ENCODE results near the gene TMEM44.

The TMEM44 gene

DNA sequence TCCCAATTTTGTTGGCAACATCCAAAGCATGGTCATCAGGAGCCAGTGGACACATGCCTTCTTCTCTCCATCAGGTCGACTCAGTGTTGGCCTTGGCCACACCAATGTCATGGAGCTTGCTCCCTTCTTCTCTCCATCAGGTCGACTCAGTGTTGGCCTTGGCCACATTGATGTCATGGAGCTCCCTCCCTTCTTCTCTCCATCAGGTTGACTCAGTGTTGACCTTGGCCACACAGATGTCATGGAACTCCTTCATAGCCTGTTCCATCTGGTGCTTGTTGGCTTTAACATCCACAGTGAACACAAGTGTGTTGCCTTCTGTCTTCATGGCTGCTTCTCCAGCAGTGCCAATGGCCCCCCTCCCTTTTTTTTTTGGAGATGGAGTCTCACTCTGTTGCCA lies 70.2 kb downstream of the TMEM44 start:
- no peak overlapping the region for H3K4me3 ChIP-seq (ENCODE audit: control insufficient read depth, low read depth, low read length)
- no peak for DNase-seq (ENCODE audit: low read depth)
- TF ChIP-seq, protein P1, sequence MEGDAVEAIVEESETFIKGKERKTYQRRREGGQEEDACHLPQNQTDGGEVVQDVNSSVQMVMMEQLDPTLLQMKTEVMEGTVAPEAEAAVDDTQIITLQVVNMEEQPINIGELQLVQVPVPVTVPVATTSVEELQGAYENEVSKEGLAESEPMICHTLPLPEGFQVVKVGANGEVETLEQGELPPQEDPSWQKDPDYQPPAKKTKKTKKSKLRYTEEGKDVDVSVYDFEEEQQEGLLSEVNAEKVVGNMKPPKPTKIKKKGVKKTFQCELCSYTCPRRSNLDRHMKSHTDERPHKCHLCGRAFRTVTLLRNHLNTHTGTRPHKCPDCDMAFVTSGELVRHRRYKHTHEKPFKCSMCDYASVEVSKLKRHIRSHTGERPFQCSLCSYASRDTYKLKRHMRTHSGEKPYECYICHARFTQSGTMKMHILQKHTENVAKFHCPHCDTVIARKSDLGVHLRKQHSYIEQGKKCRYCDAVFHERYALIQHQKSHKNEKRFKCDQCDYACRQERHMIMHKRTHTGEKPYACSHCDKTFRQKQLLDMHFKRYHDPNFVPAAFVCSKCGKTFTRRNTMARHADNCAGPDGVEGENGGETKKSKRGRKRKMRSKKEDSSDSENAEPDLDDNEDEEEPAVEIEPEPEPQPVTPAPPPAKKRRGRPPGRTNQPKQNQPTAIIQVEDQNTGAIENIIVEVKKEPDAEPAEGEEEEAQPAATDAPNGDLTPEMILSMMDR (IDR thresholded peaks at IDR 0.05; ENCODE audit: control insufficient read depth, insufficient read depth, low read depth, low read length, missing control alignments) = no peak

DNA sequence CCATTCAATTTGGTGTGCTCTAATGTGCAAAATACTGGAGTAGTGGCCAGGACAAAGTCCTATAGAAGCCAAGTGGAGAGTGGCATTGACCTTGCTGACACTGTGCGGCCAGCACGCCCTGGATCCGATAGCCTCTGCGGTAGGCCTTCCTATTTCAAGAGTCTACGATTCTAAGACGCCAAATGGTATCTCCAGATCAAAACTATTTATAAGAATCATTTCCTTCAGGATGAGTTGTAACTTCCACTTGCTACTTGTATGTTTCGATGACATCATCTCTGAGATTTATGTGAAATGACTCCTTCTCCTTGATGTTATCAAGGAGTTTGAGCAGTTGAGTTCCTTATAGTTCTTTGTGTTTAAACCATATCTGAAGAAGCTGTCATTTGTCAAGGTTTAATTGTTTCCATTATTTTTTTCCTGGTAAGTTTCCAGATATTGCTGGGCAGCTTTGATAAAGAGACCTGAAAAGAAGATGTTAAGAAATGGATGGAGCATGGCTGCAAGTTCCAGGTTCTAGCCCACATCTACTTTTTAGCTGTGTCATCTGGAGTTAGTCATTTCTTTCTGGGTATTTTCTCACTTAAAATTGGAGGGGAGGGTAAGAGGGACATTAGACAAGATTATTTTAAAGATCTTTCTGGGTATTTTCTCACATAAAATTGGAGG lies 71.8 kb downstream of the TMEM44 start:
- DNase-seq (ENCODE audit: low read depth) = no peak
- H3K4me3 ChIP-seq (ENCODE audit: control insufficient read depth, low read depth, low read length) = no peak overlapping the region
- TF ChIP-seq, protein P1 (IDR thresholded peaks at IDR 0.05; ENCODE audit: control insufficient read depth, insufficient read depth, low read depth, low read length, missing control alignments) = no peak

DNA sequence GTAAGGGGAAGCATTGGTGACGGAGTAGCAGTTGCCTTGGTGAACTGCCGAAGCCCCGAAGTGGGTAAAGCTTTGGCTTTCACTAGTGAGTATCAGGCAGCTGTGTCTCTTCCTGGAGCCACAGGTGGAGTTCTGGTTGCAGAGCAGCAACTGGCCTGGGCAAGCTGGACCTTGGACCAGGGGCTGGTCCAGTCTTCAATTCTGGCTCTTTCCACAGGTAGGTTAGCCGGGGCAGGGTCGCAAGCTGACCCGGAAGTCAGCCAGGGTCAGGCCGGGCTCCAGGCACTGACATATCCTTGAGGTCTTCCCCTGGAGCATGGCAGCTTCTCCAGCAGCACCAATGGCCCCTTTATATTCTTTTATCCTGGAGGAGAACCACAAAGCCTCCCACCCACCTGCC lies 73.2 kb downstream of the TMEM44 start:
- no peak overlapping the region for H3K4me3 ChIP-seq (ENCODE audit: control insufficient read depth, low read depth, low read length)
- no peak for DNase-seq (ENCODE audit: low read depth)
- TF ChIP-seq, protein P1 (IDR thresholded peaks at IDR 0.05; ENCODE audit: control insufficient read depth, insufficient read depth, low read depth, low read length, missing control alignments) = no peak

DNA sequence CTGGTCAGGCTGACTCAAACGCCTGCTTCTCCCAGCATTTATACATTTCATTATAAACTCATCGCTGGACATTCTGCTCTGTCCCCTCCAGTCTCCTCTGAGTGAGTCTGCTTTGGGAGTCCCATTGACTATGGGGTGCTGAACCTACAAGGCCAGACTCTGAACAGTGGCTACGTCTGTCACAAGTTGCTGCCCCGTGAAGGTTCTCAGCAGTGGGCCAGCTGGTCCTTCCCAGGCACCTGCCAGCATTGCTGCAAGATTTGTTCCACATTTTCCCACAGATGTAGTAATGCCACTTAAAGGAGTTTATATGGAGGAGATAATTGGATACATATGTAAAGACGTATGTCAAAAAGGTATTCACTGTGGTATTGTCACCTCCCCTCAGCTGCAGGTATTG lies 73.7 kb downstream of the TMEM44 start:
- DNase-seq (ENCODE audit: low read depth) = no peak
- H3K4me3 ChIP-seq (ENCODE audit: control insufficient read depth, low read depth, low read length) = no peak overlapping the region
- TF ChIP-seq, protein P1 (IDR thresholded peaks at IDR 0.05; ENCODE audit: control insufficient read depth, insufficient read depth, low read depth, low read length, missing control alignments) = no peak

DNA sequence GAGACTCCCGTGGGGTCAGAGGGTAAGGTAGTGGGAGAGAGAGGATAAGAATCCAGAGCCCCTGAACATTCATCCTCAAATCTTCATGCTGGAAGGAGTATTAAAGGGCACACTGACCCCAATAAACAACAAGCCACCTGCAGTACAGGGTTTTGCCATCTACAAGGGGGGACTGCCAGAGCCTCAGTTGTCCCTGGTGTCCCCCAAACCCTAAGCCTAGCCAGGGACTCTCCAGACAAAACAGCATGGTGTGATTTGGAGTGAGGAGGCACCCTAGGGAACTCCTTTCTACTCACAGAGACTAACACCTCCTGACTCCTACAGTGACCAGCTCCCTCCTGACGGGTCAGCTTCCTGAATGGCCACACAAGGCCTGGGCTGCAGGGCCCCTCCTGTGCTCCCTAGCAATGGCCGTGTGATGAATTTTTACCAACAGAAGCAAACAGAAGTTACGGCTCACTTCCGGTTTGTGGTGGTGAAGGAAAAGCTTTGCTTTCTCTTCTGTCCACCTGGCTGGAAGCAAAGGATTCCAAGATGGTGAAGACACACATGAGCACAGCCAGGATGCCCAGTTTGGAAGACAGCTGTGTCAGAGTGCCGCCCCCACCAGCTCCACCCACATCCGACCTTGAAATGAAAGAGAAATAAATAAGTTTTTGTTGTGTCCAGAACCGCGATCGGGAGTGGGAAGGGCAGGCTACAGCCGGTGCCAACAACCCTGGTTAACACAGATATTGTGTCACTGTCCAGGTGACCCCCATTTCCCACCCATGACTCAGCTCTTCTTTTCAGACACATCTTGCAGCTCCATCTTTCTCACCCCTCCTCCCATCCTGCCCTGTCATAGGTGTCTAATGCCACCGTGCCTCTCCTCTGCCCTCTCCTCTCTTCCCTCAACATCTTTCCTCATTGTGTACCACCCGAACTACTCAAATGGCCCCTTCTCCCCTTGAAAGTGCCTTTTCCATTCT lies 76.8 kb downstream of the TMEM44 start:
- no peak for DNase-seq (ENCODE audit: low read depth)
- TF ChIP-seq, protein P1 (IDR thresholded peaks at IDR 0.05; ENCODE audit: control insufficient read depth, insufficient read depth, low read depth, low read length, missing control alignments) = no peak
- no peak overlapping the region for H3K4me3 ChIP-seq (ENCODE audit: control insufficient read depth, low read depth, low read length)

DNA sequence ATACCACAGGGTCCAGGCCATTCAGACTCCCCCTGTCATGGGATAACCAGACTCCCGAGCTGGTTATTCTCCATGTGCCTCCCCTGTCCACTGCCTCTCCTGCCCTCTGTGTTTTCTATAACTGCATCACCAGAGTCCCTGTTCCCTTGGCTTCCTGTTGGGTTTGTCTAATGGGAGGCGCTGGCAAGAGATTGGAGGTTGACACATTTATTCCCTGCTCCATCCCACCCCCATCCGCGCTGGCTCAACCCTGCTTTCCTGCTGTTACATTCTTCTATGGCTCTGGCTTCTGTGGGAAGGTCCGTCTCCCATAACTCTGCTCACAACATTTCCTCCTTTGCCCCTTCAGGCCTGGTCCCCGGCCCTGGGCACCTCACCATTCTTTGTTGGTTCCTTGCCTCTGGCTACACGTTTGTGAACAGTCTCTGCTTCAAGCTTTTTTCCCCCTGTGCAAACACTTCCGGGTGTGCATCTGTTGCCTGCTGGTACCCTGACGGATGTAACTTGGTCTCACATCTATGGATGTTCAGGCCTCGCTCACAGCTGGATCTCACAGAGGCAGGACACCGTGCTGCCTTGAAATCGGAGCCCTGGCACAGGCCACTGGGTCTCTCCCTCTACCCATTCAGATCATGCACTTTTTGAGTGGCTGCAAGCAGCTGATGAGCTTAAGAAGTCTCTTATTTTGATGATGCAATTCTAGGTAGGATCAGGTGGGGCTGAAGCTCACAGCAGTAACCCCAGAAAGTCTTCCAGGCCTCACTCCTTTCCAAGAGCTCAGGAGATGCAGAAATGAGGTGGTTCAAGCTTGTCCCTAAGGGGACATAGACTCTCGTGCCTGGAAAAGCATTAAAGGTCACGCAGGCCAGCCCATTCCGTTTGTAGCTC lies 77.8 kb downstream of the TMEM44 start:
- H3K4me3 ChIP-seq (ENCODE audit: control insufficient read depth, low read depth, low read length) = no peak overlapping the region
- TF ChIP-seq, protein P1 (IDR thresholded peaks at IDR 0.05; ENCODE audit: control insufficient read depth, insufficient read depth, low read depth, low read length, missing control alignments) = no peak
- DNase-seq (ENCODE audit: low read depth) = no peak
